Measurements from ENCODE around the gene PGLYRP2.
A peak's percentile ranks its signal among the peaks of the same experiment; 100 is the strongest.

Gene PGLYRP2

GRCh38 chr19:15453906-15454860 lies 25.1 kb downstream of the PGLYRP2 start:
- no peak for DNase-seq

DNA sequence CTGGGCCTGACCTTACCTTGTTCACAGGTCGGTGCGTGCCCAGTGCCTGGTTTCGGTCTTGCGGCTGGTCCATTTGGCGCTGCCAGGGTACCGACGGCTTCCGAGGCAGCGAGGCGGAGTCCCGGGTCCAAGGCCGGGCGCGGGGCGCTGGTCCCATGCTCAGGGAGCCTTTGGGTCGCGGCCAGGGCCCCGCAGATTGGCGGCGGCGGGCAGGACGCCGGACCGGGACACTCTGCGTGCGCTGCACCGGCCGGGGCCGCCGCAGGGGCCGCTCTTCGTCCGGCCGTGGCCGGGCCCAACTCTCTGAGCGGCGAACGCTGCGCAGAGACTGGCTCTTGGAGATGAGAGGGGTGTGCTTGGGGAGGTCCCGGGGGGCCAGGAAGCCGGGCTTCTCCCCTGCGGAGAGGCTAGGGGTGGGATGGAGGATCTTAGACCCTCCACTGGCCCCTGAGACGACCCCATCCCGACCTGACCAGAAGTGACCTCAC lies 26.2 kb downstream of the PGLYRP2 start:
- DNase-seq: no peak

DNA sequence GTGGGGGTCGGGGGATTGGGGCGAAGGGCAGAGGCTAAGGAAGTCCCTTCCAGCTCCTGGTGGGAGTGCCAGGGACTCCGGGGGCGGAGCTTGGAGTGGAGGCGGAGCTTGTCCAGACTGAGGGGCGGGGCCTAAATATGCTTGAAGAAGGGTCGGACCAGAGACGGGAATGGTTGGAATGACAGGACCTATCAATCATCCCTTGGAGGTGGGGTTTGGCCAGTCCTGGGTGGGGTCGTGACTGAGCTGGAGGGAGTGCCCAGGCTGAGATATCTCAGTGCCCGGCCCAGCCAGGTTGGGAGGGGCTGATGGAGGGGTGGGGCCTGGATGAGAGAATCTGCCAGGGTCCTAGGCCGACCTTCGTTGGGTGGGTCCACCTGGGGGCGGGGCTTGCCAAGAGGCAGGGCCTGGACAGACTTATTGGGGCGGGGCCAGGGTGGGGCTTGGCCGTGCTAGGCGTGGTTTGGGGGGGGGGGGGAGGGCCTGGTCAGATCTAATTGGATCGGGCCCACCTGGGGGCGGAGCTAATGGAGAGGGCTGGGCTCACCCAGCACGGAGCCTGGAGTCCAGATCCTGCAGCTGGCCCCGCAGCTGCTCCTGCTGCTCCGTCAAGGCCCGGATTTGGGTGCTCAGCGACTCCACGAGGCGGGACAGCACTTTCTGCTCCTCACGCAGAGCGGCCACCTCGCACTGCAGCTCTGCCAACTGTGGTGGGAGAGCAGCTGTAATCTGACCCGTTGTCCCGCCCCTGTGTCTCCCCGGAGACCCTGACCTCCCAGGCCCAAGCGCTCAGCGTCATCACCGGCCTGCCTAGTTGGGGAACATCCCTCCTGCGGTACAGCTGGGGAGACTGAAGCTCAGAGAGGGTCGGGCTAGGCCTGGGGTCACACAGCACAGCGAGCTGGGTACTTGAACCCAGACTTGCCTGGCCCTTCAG lies 26.9 kb downstream of the PGLYRP2 start:
- DNase-seq: no peak

GRCh38 chr19:15450528-15450890 lies 28.8 kb downstream of the PGLYRP2 start:
- no peak for DNase-seq

GRCh38 chr19:15449620-15450527 lies 29.4 kb downstream of the PGLYRP2 start, which contains the start of gene WIZ:
Gene WIZ, minus strand, starts transcription at chr19:15449956. Its CDS starts 1,649 bp downstream, at chr19:15448307.
- DNase-seq: peak; percentile 94

DNA sequence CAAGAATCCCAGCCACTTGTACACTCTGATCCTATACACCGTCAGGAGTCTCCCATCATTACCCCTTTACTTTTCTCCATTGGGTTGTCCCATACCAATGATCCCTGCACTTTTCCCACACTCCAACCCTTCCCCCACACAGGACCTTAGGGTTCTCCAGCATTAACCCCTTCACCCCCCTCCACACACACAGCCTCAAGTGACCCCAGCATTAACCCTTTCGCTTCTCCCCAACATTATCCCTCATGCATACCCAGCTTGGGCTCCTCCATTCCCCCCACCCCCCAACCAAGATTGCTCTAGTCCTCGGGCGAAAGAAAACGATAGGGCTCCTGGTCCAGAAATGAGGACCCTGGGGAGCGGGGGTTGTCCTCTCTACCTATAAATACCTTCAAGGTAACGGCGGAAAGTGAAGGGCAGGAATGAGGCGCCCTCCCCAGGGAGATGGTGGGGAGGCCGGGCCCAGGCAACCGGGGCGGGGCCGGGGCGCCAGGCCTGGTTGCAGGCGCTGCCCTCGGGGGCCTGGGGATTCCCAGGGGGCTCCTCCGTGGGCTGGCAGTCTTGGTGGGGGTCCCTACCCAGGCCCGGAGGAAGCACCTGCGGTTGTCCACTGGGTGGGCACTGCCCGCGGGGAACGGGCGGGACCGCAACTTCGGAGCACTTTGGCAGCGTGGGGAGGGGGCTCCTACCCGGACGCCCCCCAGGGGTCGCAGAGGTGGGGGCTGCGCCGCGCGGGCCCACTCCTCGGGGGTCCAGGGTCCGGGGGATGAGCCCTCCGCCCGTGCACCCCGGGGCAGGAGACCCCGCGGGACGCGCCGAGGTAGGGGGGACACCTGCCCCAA lies 30.3 kb downstream of the PGLYRP2 start:
- no peak for DNase-seq

- DNase-seq: no peak
Observed at GRCh38 chr19:15448044-15448777, 31.1 kb downstream of the PGLYRP2 start.

DNA sequence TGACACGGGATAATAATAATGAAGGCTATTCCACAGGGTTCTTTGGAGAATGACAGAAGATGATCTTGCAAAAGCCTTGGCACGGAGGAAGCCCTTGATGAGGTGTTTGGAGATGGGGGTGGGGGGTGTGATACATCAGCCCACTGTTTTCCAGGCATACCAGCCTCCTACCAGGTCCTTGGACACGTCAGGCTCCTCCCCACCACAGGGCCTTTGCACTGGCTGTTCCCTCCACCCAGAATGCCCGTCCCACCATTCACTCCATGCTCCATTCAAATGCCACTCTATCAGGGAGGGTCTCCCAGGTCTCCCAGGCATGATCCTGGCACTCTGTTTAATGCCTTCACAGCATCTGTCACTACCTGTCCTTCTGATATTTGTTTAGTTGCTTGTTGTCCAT lies 32.2 kb downstream of the PGLYRP2 start:
- DNase-seq: no peak

DNA sequence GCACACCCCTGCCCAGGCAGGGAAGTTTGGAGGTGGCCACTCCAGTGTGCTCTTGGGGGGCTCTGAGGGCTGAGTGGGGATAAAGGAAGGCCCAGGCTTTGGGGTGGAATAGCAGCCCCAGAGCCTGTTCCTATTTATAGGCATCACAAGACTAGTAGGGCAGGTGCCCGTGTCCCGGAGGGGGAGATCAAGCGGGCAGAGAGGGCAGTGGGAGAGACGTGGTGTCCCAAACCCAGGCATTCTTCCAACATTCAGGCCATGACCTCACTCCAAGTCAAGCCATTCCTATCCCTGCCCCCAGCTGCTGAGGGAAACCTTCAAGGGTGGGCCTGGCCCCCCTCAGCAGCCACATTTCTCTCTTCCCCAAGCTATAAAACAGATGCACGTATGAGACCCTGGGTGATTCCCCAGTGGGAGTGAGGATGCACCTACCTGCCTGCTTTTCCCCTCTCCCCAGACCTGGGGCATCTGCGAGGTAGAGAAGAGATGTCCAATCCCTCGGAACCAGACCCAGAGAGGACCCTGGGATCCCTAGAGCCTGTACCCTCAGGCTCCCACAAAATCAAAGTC lies 33.4 kb downstream of the PGLYRP2 start:
- no peak for DNase-seq

DNA sequence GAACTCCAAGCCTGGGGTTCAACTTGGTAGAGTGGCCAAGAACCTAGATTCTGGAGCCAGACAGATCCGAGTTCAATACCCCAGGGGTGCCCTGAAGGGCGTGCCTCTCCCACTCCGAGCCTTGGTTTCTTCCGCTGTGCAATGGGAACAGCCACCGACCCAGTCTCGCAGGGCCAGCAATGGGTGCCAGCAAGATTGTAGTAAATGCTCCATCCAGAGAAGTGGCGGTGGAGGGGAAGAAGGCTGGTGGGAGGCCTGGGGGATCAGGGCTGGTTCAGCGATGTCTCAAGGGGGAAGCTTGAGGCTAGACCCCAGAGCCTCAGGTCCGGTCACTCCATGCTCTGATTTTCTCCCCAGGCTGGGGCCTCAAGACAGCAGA lies 34.1 kb downstream of the PGLYRP2 start:
- DNase-seq: no peak

DNA sequence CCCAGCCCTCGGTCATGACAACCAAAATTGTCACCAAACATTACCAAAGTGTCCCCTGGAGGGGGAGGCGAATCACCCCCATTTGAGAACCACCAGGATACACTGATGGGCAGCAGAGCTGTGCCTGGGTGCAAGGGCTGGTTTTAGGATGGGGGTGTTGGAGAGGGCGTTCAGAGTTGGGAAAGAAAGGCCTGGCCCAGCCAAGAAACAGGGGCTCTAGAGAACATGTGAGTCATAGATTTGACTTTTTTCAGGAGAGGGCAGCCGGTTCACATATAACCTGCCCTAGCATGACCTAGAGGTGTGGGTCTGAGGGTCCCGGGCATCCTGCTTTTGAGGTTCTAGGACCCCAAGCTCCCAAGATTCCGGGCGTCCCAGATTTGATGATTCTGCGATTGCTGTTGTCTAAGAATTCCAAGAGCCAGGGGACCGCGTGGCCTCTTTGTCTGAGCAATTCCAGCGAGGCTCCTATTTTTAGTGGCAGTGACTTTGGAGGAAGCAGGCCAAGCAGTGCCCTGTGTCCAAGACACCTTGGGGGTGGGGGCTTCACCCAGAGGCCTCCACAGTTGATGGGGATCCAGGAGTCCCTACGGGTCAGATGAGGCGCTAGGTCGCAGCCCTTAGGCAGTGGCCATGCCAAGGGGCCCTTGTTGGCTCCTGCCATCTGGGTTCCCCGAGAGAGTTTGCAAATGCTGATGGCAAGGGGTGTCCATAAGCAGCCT lies 34.6 kb downstream of the PGLYRP2 start:
- no peak for DNase-seq

DNA sequence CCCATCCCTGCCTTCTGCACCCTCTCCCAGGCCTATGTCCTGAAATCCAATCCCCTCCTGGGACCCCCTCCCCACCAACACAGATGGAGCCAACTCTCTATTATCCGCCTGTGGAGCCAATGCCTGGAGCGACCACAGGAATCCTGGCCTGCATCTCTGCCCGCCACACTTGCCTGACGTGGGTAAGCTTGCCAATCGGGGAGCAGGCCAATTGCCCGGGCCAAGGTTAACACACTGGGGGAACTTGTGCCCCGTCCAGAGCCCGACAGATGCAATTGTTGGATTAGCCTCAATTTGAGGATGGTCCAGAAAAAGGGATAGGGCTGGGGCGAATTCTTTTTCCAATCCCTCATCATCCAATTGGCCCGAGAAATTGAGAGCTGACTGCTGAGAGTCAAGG lies 35.5 kb downstream of the PGLYRP2 start:
- no peak for DNase-seq

DNA sequence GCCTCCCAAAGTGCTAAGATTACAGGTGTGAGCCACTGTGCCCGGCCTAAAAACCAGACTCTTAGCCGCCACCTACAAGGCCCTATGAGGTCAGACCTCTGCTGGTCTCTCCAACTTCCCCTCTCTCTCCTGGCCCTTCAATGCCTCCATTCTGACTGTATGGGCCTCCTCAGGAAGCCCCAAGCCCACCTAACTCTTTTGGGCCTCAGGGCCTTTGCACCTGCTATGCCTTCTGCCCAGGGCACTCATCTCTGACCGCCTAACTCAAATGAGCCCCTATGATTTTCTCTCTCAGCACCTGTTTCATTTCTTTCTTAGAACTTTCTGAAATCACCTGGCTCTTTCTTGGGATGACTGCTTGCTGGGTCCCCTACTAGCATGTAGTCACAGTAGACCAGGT lies 36.0 kb downstream of the PGLYRP2 start:
- no peak for DNase-seq

GRCh38 chr19:15442142-15442920 lies 37.0 kb downstream of the PGLYRP2 start:
- no peak for DNase-seq

DNA sequence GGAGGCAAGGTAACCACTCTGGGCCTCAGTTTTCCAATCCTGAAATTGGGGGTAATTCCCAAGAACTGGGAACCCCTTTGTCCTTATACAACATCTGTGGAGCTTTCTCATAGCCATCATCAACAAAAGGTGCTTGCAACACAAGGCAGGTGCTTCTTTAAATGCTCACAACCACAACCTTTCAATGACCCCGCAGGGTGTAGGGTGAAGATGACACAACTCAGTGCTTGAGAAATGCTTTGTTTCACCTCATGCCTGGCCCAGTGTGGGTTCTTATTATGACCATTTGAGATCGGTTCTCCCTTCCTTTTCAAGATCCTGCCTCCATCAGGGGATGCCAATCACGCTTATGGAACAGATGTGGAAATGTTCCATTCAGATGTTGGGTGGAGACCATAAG lies 38.0 kb downstream of the PGLYRP2 start:
- DNase-seq: no peak

DNA sequence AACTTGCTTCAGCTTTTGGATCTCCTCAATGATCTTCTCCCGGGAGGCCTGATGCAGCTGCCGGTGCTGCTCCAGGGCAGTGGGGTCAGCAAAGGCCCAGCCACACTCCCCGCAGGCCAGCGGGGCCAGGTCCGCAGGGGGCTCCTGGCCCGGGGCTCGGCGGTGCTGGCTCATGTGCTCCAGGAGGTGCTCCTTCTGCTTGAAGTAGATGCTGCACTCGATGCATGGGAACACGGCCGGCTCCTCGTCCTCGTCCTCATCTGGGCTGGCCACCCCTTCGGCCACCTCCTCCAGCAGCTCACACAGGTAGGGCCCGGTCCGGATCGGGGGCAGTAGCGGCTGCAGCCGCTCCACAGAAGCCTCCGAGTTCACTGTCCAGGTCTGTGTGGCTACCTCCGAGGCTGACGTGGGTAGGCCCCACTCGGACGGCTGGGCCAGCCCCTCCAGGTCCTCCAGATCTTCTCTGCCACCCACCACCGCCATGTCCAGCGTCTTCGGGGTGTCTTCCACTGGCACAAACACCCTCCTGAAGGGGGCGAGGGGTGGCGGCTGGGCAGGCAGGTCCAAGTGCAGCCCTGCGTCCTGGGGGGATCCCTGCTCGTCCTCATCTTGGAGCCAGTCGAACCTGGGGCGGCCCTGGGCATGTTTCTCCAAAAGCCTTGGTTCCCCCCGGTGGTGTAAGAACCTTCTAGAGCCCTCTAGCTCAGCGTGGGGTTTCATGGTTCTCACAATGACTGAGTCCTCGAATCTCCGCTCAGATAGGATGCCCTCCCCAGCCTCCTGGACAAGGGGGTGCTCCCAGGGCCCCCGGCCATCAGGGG lies 39.3 kb downstream of the PGLYRP2 start:
- no peak for DNase-seq

GRCh38 chr19:15439078-15439799 lies 40.1 kb downstream of the PGLYRP2 start:
- no peak for DNase-seq
